Measurements from ENCODE around the gene PSMB8.

PSMB8 gene

DNA sequence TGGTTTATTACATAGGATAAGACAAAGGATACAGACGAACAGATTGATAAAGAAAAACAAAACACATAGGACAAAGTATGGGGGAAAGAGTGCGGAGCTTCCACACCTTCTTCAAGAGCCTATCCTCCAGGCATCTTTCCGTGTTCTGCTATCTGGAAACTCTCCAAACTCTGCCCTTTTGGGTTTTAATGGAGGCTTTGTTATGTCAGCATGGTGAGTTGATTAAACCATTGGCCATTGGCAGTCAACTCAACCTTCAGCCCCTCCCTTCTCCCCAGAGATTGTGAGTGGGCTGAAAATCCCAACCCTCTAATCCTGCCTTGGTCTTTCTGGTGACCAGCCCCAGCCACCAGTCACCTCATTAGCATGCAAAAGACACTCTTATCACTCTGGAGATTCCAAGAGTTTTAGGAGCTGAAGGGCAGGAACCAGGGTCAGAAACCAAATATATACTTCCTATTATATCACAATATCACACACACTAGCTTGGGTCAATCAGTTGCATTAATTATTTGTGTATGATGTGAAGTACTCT is 50.9 kb downstream of the PSMB8 start:
- DNase-seq = no peak

All from NCI-H2227 treated with DMSO at 0.1 percent for 48 hours (cell line).